Ovary (tissue), 3 donors: ENCODE data around the gene PLBD1.

Experiments
- CTCF ChIP-seq, 3 donors: fragments of 450-650 bp in 2 of 3; fragments of 200-600 bp in 1 of 3; IDR thresholded peaks; one replicate each; pipeline versions ENCODE4 v1.5.1 to v1.8.0; 2016 to 2022; ENCODE audit warnings: antibody characterized with exemption in 3 of 3, mild to moderate bottlenecking in 1 of 3
- EP300 ChIP-seq: sonication (generic); formaldehyde crosslinking; IDR thresholded peaks from one replicate; pipeline ENCODE4 v1.6.1; 2017; ENCODE audit warnings: antibody characterized with exemption
- POLR2A ChIP-seq: fragments of 450-650 bp; IDR thresholded peaks from one replicate; pipeline ENCODE4 v1.6.1; 2017; ENCODE audit warnings: antibody characterized with exemption, mild to moderate bottlenecking, moderate library complexity
- donor health status: DM: no; HTN: no; CAD: no.

GRCh38 chr12:14473707-14474287 is 93.9 kb downstream of the PLBD1 start:
- TF ChIP-seq CTCF (IDR thresholded peaks at IDR 0.05): no peak
- no peak for TF ChIP-seq EP300
- no peak for TF ChIP-seq POLR2A
